Activated CD8-positive, alpha-beta memory T cell treated with anti-CD3 and anti-CD28 coated beads, Interleukin-2, amount 50 U/mL, for 4 hours (primary cell): ENCODE measurements around the gene PTPRD.
"Not testable (repeated sequence)": the region's sequence is repeated elsewhere in the genome, so short reads cannot be mapped to it uniquely, and the experiment has no call there.

Experiments
- DNase-seq: peaks from one replicate; pipeline ENCODE4 v3.0.0-alpha.2; 2020

Gene PTPRD

GRCh38 chr9:9426454-9426853 is 1186.3 kb downstream of the PTPRD start:
- DNase-seq = not testable (repeated sequence)

- no peak for DNase-seq
These were observed 1200.6 kb downstream of the PTPRD start for GRCh38 chr9:9412241-9412640.

- no peak for DNase-seq
These were observed 1202.1 kb downstream of the PTPRD start for GRCh38 chr9:9410736-9411135.

GRCh38 chr9:9399982-9400381 is 1212.8 kb downstream of the PTPRD start:
- no peak for DNase-seq

GRCh38 chr9:9396518-9396917 is 1216.3 kb downstream of the PTPRD start:
- no peak for DNase-seq

GRCh38 chr9:9395539-9395938 is 1217.3 kb downstream of the PTPRD start:
- no peak for DNase-seq

- no peak for DNase-seq
These were observed 1220.0 kb downstream of the PTPRD start for GRCh38 chr9:9392755-9393154.

- no peak for DNase-seq
These were observed 1222.9 kb downstream of the PTPRD start for GRCh38 chr9:9389904-9390303.

GRCh38 chr9:9387511-9388115 is 1225.2 kb downstream of the PTPRD start:
- DNase-seq = no peak

GRCh38 chr9:9362332-9362731 is 1250.5 kb downstream of the PTPRD start:
- DNase-seq = no peak

- no peak for DNase-seq
These were observed 1259.8 kb downstream of the PTPRD start for GRCh38 chr9:9352877-9353481.

- DNase-seq = no peak
These were observed 1271.6 kb downstream of the PTPRD start for GRCh38 chr9:9341203-9341602.

GRCh38 chr9:9337129-9337528 is 1275.7 kb downstream of the PTPRD start:
- DNase-seq = no peak

- DNase-seq = no peak
These were observed 1286.1 kb downstream of the PTPRD start for GRCh38 chr9:9326749-9327148.

GRCh38 chr9:9319007-9319406 is 1293.8 kb downstream of the PTPRD start:
- DNase-seq = no peak

GRCh38 chr9:9310743-9311142 is 1302.1 kb downstream of the PTPRD start:
- DNase-seq = not testable (repeated sequence)

- no peak for DNase-seq
These were observed 1307.2 kb downstream of the PTPRD start for GRCh38 chr9:9305600-9305999.

- DNase-seq = no peak
These were observed 1313.7 kb downstream of the PTPRD start for GRCh38 chr9:9299134-9299533.

- DNase-seq = no peak
These were observed 1326.8 kb downstream of the PTPRD start for GRCh38 chr9:9286001-9286400.

GRCh38 chr9:9284201-9284600 is 1328.6 kb downstream of the PTPRD start:
- no peak for DNase-seq

GRCh38 chr9:9283159-9283986 is 1329.4 kb downstream of the PTPRD start:
- no peak for DNase-seq

GRCh38 chr9:9275601-9276000 is 1337.2 kb downstream of the PTPRD start:
- no peak for DNase-seq

GRCh38 chr9:9257999-9258498 is 1354.8 kb downstream of the PTPRD start:
- no peak for DNase-seq

- DNase-seq = no peak
These were observed 1366.1 kb downstream of the PTPRD start for GRCh38 chr9:9246726-9247125.
